ENCODE measurements around the gene CHD5.

The CHD5 gene

GRCh38 chr1:6172549-6172948 is 7.6 kb downstream of the CHD5 start:
- no peak for DNase-seq

GRCh38 chr1:6171548-6172124 is 8.5 kb downstream of the CHD5 start:
- no peak for DNase-seq

DNA sequence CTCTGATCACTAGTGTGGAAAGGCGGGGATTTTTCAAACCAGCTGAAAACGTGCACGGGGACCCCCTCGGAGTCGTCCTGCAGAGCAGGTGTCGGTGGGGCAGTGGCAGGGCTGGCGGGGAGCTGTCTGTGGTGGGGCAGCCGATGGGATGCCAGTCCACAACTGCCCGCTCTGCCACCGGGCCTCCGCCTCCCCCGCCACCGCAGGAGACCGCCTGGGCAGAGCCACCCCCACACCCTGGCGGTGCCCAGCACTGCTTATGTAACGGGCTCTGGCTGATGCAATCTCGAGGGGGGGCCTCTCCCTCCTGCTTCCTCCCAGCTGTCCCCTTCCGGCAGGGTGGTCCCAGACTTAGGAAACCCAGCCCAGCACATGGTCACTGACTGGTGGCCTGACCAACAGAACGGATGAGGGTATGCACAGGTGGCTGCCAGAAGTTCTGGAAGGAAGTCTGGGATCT is 9.3 kb downstream of the CHD5 start:
- no peak for DNase-seq

GRCh38 chr1:6170116-6170741 is 9.9 kb downstream of the CHD5 start:
- no peak for DNase-seq

GRCh38 chr1:6168947-6169586 is 11.1 kb downstream of the CHD5 start:
- no peak for DNase-seq

GRCh38 chr1:6167391-6168303 is 12.5 kb downstream of the CHD5 start:
- DNase-seq: no peak

DNA sequence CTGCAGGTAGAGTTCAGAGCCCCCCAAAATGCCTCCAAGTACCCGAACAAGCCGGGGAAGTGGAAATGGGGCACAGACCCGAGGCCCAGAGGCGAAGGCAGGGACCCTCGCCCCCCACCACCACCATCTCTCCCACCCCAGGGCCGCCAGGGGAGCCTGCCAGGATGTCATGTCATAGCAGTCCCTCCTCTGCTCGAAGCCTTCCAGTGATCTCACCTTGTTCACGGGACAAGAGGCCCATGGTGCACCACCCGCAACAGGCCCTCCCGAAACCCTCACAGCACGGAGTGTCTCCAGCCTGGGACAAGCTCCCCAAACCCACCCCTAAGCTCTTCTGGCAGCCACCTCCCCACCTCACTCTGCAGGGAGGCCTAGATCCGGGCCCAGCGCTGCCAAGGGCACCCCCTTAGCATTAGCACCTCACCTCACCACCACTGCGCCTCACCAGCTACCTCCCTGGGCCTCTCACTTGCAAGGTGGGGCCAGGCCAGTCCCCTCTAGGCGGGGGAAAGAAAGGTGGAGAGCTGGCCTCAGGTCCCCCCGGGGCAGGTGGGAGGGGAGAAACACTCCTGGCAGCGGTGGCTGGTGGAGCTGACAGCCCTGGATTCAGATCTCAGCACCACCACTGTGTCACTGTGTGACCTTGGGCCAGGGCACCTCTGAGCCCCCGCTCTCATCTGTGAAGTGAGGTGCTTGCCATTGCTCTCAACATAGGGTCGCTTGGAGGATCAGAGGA is 13.3 kb downstream of the CHD5 start:
- DNase-seq: no peak

- no peak for DNase-seq
These were observed 13.9 kb downstream of the CHD5 start for GRCh38 chr1:6166221-6166620.

- no peak for DNase-seq
These were observed 14.6 kb downstream of the CHD5 start for GRCh38 chr1:6165441-6165985.

GRCh38 chr1:6165027-6165426 is 15.1 kb downstream of the CHD5 start:
- no peak for DNase-seq

GRCh38 chr1:6163973-6164617 is 16.0 kb downstream of the CHD5 start:
- no peak for DNase-seq

- no peak for DNase-seq
These were observed 16.7 kb downstream of the CHD5 start for GRCh38 chr1:6163191-6163972.

DNA sequence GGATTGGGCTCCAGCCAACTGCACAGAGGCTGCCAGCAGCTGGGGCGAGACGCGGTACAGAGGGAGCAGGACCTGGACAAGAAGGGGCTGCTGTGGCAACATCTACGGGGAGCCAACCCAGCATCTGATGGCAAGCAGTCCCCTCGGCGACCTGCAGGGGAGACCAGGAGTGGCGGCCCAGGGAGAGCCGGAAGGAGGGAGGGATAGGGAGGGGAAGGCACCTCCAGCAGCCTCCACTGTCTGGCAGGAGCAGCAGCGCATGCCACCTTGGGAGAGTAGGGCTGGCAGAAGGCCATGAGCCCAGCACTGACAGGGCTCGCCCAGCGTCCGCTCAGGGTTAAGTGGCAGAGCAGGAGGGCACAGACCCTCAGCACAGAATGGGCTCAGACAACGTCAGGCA is 17.3 kb downstream of the CHD5 start:
- DNase-seq: peak; percentile 93

DNA sequence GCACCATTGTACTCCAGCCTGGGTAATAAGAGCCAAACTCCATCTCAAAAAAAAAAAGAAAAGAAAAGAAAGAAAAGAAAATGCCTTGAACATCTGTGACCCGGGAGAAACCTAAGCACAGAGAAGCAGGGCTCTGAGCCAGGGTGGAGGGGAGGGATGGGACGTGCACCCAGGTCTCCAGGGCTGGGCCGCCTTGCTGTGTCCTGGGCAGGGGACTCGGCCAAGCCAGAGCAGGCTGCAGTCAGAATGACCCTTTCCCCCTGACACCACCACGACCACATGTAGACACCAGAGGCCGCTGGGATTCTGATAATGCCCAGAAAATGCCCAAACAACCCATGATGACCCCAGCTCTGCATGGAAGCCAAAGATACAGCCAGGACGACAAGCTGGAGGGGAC is 17.8 kb downstream of the CHD5 start:
- no peak for DNase-seq

DNA sequence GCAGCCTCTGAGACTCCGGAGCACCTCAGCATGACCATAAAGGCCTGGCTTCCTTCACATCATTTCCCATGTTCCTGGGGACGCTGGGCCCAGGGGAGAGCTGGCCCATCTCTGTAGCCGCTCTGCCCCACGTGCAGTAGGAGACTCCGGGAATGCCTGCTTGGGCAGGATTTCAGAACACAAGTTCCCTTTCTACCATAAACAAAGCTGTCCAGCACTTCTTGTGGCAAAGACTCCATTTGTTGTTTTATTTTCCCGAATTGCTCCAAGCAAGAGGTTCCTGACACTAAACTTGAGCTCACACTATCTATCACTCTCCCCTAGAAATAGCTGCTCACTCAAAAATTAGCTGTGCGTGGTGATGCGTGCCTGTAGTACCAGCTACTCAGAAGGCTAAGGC is 21.9 kb downstream of the CHD5 start:
- no peak for DNase-seq

DNA sequence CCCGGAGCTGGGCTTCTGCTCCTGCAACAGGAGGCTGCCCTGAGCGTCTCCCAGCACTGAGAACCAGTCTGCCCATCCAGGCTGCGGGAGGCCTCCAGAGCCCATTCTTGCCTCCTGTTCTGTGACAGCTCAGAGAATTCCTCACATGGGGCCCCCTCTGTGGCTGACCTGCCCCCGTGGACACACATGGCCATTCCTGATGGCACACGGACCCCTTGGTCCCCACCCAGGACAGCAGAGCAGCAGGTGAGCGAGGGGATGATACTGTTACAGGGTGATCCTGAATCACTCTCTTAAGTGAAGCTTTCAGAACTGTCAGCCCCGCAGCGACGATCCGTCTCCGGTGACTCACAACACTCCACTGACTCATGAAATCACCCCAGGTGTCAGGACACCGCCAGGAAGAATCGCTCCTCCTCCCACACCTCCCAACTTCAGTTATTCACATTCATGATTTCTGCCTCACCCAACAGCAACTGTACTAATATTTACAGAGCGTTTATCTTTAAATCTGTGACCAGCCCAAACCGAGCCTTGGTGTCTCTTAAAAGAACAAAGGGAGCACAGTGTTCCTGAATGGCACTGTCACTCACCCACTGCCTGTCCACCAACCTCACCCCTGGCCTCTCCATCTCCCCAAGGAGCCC is 22.5 kb downstream of the CHD5 start:
- DNase-seq: peak; percentile 89

DNA sequence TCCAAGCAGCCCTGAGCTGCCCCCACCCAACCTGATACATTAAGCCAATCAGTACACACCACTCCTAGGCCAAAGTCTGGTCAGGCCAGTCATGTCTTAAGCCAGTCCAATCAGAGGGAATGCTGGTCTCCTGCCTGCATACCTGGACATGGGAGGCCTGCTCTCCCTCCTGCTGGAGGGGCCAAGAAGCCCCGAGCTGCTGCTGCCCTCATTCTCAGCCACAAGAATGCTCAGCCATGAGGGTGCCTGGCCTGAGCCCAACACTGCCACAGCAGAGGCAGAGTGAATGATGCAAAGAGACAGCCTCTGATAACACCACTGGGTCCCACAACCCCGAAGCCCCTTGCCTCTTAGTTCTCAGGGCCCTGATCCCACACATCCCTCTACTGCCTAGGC is 23.0 kb downstream of the CHD5 start:
- DNase-seq: no peak

- no peak for DNase-seq
These were observed 25.4 kb downstream of the CHD5 start for GRCh38 chr1:6154525-6155319.

DNA sequence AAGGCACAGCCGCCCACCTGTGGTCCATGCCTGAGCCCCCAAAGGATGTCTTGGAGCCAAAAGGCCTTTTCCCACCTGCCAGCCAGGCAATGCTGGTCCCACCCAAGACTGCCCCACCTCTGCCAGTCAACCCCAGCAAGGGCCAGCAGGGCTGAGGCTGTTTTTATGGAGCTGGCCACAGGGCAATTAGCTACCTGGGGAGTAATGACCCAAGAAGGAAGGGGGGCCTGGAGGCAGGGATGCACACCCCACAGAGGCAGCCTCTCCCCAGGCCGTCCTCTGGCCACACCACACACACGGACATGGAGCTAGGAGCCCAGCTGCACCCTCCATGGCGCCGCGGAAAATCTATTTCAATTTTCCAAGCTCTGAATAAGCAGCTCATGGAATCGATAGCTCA is 27.2 kb downstream of the CHD5 start:
- no peak for DNase-seq

GRCh38 chr1:6152181-6152580 is 27.9 kb downstream of the CHD5 start:
- no peak for DNase-seq

Data from NCI-H510A treated with DMSO at 0.1 percent for 48 hours (cell line).